ENCODE data around the gene LRP2BP.

Gene LRP2BP

GRCh38 chr4:185379326-185380295 lies 16.1 kb downstream of the LRP2BP start:
- TF ChIP-seq CTCF (IDR thresholded peaks at IDR 0.05; ENCODE audit: control insufficient read depth, extremely low read depth, insufficient read depth): no peak
- DNase-seq (ENCODE audit: low read depth): no peak
- H3K4me3 ChIP-seq (ENCODE audit: low read depth, low read length): no peak overlapping the region

- no peak overlapping the region for H3K4me3 ChIP-seq (ENCODE audit: low read depth, low read length)
- no peak for DNase-seq (ENCODE audit: low read depth)
- TF ChIP-seq CTCF (IDR thresholded peaks at IDR 0.05; ENCODE audit: control insufficient read depth, extremely low read depth, insufficient read depth): no peak
Measured at GRCh38 chr4:185378264-185378663, 17.5 kb downstream of the LRP2BP start.

GRCh38 chr4:185374573-185374972 lies 21.2 kb downstream of the LRP2BP start:
- no peak for TF ChIP-seq CTCF (IDR thresholded peaks at IDR 0.05; ENCODE audit: control insufficient read depth, extremely low read depth, insufficient read depth)
- DNase-seq (ENCODE audit: low read depth): no peak
- H3K4me3 ChIP-seq (ENCODE audit: low read depth, low read length): no peak overlapping the region

GRCh38 chr4:185374027-185374426 lies 21.7 kb downstream of the LRP2BP start:
- TF ChIP-seq CTCF (IDR thresholded peaks at IDR 0.05; ENCODE audit: control insufficient read depth, extremely low read depth, insufficient read depth): no peak

GRCh38 chr4:185371702-185372101 lies 24.0 kb downstream of the LRP2BP start:
- H3K4me3 ChIP-seq (ENCODE audit: low read depth, low read length): no peak overlapping the region
- no peak for TF ChIP-seq CTCF (IDR thresholded peaks at IDR 0.05; ENCODE audit: control insufficient read depth, extremely low read depth, insufficient read depth)

More at GRCh38 chr4:185374027-185374426, 21.7 kb downstream of the LRP2BP start:
- DNase-seq (ENCODE audit: low read depth): no peak
- no peak overlapping the region for H3K4me3 ChIP-seq (ENCODE audit: low read depth, low read length)

GRCh38 chr4:185370268-185370949 lies 25.3 kb downstream of the LRP2BP start:
- no peak for DNase-seq (ENCODE audit: low read depth)
- no peak for TF ChIP-seq CTCF (IDR thresholded peaks at IDR 0.05; ENCODE audit: control insufficient read depth, extremely low read depth, insufficient read depth)
- H3K4me3 ChIP-seq (ENCODE audit: low read depth, low read length): no peak overlapping the region

More at GRCh38 chr4:185371702-185372101, 24.0 kb downstream of the LRP2BP start:
- DNase-seq (ENCODE audit: low read depth): no peak

All from LNCaP clone FGC (cell line).